ENCODE data around the gene CAMTA1.

CAMTA1 gene

DNA sequence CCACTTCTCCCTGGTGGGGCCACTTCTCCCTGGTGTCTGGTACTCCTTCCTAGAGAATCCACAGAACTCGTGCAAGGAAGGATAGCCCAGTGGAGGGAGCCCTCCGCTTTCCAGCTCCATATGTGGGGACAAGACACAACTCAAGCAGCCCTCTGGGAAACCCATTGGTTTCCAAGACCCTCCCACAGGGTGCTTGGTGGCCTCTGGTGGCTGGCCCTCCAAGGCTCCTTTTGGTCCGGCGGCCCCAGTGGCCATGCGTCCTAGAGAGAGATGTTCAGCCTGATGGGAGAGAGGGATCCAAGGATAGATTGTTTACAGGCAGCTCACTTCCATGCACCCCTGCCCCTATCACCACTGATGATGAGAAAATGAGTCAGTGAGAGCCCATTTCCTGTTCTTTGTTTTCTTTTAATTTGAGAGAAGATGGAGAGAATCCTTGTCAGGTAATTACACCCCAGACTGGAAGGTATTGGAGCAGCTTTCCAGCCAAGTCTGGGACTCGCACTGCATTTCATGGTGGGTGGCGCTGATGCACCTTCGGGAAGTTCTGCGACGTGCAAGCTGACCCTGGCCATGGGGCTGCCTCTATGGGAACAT, 499.7 kb downstream of the CAMTA1 start:
- no peaks in the 10 kb centered on the region for H3K4me1 ChIP-seq (ENCODE audit: control insufficient read depth, insufficient read depth, low read length)
- H3K9ac ChIP-seq (ENCODE audit: low read length in 2 of 2) = no peak overlapping the region
- no peaks in the 10 kb centered on the region for H3K36me3 ChIP-seq (ENCODE audit: control insufficient read depth in 2 of 2, insufficient read depth in 2 of 2, low read length in 2 of 2)
- peaks cover 0 to 4% of the 10 kb centered on the region in 2 donors for H3K9me3 ChIP-seq (ENCODE audit: control insufficient read depth in 2 of 2, low read length in 2 of 2)
- H3K4me3 ChIP-seq (ENCODE audit: low read length in 2 of 2) = no peak overlapping the region
- peaks cover 0 to 2% of the 10 kb centered on the region in 2 donors for H3K27me3 ChIP-seq (ENCODE audit: control insufficient read depth in 1 of 2, insufficient read depth in 2 of 2, low read length in 2 of 2)
- H3K27ac ChIP-seq (ENCODE audit: low read length) = no peak overlapping the region

DNA sequence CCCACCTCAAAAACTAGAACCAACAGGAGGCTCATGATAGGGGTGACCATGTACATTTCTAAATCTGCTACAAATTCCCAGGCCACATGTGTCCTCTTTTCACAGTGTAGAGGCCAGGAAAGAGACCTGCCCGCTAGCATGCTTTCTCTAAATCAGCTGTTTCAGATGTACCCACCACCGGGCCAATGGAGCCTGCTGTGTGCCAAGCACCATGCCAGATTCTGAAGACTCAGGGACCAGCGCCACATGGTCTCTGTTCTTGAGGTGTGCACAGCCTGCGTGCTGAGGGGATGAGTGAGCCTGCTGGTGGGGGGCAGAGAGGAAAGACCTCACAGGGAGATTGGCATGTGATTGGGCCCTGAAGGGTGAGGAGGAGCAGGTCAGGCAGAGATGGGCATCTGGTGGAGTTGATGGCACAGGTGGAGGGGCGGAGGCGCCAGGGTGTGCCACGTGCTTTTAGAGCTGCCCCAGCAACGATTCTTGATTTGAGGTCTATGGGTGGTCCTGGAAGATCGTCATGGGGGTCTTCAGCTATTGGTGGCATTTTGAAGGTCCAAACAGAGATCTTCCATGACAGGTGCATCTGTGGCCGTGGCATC, 500.7 kb downstream of the CAMTA1 start:
- Histone ChIP-seq H3K27ac (ENCODE audit: low read length) (no peak overlapping the region), H3K9me3 (ENCODE audit: control insufficient read depth in 2 of 2, low read length in 2 of 2) (peaks cover 0 to 4% of the 10 kb centered on the region in 2 donors), H3K4me3 (ENCODE audit: low read length in 2 of 2) (no peak overlapping the region), H3K9ac (ENCODE audit: low read length in 2 of 2) (no peak overlapping the region), H3K4me1 (ENCODE audit: control insufficient read depth, insufficient read depth, low read length) (peaks cover 3% of the 10 kb centered on the region), H3K27me3 (ENCODE audit: control insufficient read depth in 1 of 2, insufficient read depth in 2 of 2, low read length in 2 of 2) (peaks cover 0 to 2% of the 10 kb centered on the region in 2 donors), H3K36me3 (ENCODE audit: control insufficient read depth in 2 of 2, insufficient read depth in 2 of 2, low read length in 2 of 2) (no peaks in the 10 kb centered on the region)

GRCh38 chr1:7287013-7287412, 501.8 kb downstream of the CAMTA1 start:
- Histone ChIP-seq H3K27ac (ENCODE audit: low read length) (no peak overlapping the region), H3K36me3 (ENCODE audit: control insufficient read depth in 2 of 2, insufficient read depth in 2 of 2, low read length in 2 of 2) (no peaks in the 10 kb centered on the region), H3K27me3 (ENCODE audit: control insufficient read depth in 1 of 2, insufficient read depth in 2 of 2, low read length in 2 of 2) (peaks cover 0 to 2% of the 10 kb centered on the region in 2 donors), H3K9me3 (ENCODE audit: control insufficient read depth in 2 of 2, low read length in 2 of 2) (peaks cover 0 to 4% of the 10 kb centered on the region in 2 donors), H3K4me1 (ENCODE audit: control insufficient read depth, insufficient read depth, low read length) (peaks cover 13% of the 10 kb centered on the region), H3K4me3 (ENCODE audit: low read length in 2 of 2) (no peak overlapping the region), H3K9ac (ENCODE audit: low read length in 2 of 2) (no peak overlapping the region)

- H3K4me3 ChIP-seq (ENCODE audit: low read length in 2 of 2) = no peak overlapping the region
- H3K27me3 ChIP-seq (ENCODE audit: control insufficient read depth in 1 of 2, insufficient read depth in 2 of 2, low read length in 2 of 2) = peaks cover 0 to 2% of the 10 kb centered on the region in 2 donors
- H3K9ac ChIP-seq (ENCODE audit: low read length in 2 of 2) = no peak overlapping the region
- H3K4me1 ChIP-seq (ENCODE audit: control insufficient read depth, insufficient read depth, low read length) = peaks cover 28% of the 10 kb centered on the region
- no peak overlapping the region for H3K27ac ChIP-seq (ENCODE audit: low read length)
- no peaks in the 10 kb centered on the region for H3K36me3 ChIP-seq (ENCODE audit: control insufficient read depth in 2 of 2, insufficient read depth in 2 of 2, low read length in 2 of 2)
- peaks cover 0 to 4% of the 10 kb centered on the region in 2 donors for H3K9me3 ChIP-seq (ENCODE audit: control insufficient read depth in 2 of 2, low read length in 2 of 2)
These were observed 503.7 kb downstream of the CAMTA1 start for GRCh38 chr1:7288992-7289391.

DNA sequence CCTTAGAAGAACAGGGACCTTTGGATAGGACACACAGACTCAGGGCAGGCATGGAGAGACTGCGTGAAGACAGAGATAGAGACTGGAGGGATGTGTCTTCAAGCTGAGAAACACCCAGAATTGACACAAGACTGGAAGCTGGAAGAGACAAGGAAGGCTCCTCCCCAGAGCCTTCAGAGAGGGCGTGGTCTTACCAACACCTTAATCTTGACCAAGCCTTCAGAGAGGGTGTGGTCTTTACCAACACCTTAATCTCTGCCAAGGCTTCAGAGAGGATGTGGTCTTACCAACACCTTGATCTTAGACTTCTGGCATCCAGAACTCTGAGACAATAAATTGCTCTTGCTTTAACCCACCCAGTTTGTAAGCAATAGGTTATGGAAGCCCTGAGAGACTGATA, 504.4 kb downstream of the CAMTA1 start:
- peaks cover 31% of the 10 kb centered on the region for H3K4me1 ChIP-seq (ENCODE audit: control insufficient read depth, insufficient read depth, low read length)

DNA sequence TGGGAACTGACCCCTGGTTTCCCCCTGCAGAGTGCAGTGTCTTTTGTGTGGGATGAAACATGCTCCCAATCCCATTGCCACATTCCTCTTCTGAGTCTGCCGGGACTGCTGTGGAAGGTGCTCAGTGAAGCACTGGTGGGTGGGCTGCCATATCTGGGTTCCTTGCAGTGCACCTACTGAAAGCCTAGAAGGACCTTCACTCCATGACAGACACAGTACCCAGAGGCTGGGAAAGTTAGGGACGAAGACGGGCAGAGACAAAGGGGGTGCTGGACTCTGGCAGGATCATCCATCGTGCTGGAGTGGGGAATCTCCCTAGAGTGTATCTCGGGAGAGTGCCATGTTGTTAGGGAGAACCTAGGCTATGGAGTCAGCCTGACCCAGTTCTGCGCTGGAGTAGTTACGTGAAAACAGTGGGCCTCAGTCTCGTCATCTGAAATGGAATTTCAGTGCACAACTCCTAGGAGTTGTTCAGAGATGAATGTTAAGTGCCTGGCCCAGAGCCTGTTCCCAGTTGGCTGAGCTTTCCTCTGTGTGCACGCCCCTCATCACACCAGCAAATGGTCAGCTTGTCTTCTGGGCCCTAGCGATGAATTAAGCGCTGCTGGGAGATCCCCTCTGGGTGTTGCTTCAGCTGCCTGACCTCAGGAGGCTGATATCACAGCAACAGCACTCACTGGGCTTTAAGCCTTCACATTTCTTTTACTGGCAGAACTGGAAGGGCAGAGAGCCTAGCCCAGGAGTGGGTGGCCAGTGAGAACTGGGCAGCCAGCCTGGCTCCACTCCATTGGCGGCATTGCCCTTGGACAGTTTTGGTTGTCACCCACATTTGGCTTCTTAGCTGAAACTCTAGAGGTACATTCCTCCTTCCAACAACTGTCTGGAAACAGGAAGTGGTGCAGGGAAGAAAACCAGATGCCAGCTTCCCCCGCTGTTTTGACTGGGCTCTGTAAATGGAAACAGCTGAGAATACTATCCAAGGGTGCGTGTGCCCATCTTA, 506.0 kb downstream of the CAMTA1 start:
- H3K36me3 ChIP-seq (ENCODE audit: control insufficient read depth in 2 of 2, insufficient read depth in 2 of 2, low read length in 2 of 2) = no peaks in the 10 kb centered on the region
- peak overlapping the region; percentile 66 for H3K27ac ChIP-seq (ENCODE audit: low read length)
- H3K4me1 ChIP-seq (ENCODE audit: control insufficient read depth, insufficient read depth, low read length) = peaks cover 31% of the 10 kb centered on the region
- no peak overlapping the region for H3K9ac ChIP-seq (ENCODE audit: low read length in 2 of 2)
- H3K4me3 ChIP-seq (ENCODE audit: low read length in 2 of 2) = peak overlapping the region in 1 of 2 donors; percentile 22
- H3K27me3 ChIP-seq (ENCODE audit: control insufficient read depth in 1 of 2, insufficient read depth in 2 of 2, low read length in 2 of 2) = no peaks in the 10 kb centered on the region
- peaks cover 2 to 6% of the 10 kb centered on the region in 2 donors for H3K9me3 ChIP-seq (ENCODE audit: control insufficient read depth in 2 of 2, low read length in 2 of 2)

More for the DNA sequence above, 504.4 kb downstream of the CAMTA1 start:
- H3K27me3 ChIP-seq (ENCODE audit: control insufficient read depth in 1 of 2, insufficient read depth in 2 of 2, low read length in 2 of 2) = no peaks in the 10 kb centered on the region
- peaks cover 0 to 4% of the 10 kb centered on the region in 2 donors for H3K9me3 ChIP-seq (ENCODE audit: control insufficient read depth in 2 of 2, low read length in 2 of 2)
- H3K4me3 ChIP-seq (ENCODE audit: low read length in 2 of 2) = no peak overlapping the region
- H3K27ac ChIP-seq (ENCODE audit: low read length) = no peak overlapping the region
- H3K9ac ChIP-seq (ENCODE audit: low read length in 2 of 2) = no peak overlapping the region
- H3K36me3 ChIP-seq (ENCODE audit: control insufficient read depth in 2 of 2, insufficient read depth in 2 of 2, low read length in 2 of 2) = no peaks in the 10 kb centered on the region

DNA sequence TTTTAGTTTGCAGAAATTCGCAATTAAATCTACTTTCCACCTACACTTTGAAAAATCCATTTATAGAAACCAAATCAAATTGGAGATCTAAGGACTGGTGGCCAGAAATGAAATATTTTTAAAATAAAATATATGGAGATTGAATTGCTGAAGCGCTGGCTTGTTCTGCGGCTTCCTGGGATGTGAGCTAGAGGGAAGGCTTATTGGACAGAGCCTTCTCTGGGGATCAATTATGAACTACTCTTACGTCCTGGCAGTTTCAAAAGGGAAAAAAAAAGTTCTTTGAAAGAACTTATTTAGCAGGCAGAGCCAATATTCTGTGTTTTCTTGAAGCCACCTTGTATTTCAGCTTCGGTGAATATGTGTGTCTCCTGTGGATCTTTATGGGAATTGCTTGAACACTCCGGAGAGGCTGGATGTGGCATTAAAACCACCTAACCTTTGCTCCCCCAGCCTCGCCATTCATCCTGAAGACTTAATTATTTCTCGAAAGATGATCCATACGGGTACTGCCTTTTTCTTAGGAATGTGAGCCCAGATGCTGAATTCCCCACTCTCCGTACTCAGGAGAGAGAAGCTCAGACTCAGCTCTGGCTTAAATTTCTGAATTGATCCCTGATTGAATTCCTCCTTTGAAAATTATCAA, 506.9 kb downstream of the CAMTA1 start:
- Histone ChIP-seq H3K9me3 (ENCODE audit: control insufficient read depth in 2 of 2, low read length in 2 of 2) (peaks cover 8 to 15% of the 10 kb centered on the region in 2 donors), H3K4me1 (ENCODE audit: control insufficient read depth, insufficient read depth, low read length) (peaks cover 31% of the 10 kb centered on the region), H3K27ac (ENCODE audit: low read length) (no peak overlapping the region), H3K36me3 (ENCODE audit: control insufficient read depth in 2 of 2, insufficient read depth in 2 of 2, low read length in 2 of 2) (no peaks in the 10 kb centered on the region), H3K4me3 (ENCODE audit: low read length in 2 of 2) (no peak overlapping the region), H3K27me3 (ENCODE audit: control insufficient read depth in 1 of 2, insufficient read depth in 2 of 2, low read length in 2 of 2) (no peaks in the 10 kb centered on the region), H3K9ac (ENCODE audit: low read length in 2 of 2) (no peak overlapping the region)

GRCh38 chr1:7292714-7293419, 507.6 kb downstream of the CAMTA1 start:
- Histone ChIP-seq H3K9ac (ENCODE audit: low read length in 2 of 2) (no peak overlapping the region), H3K36me3 (ENCODE audit: control insufficient read depth in 2 of 2, insufficient read depth in 2 of 2, low read length in 2 of 2) (no peaks in the 10 kb centered on the region), H3K27me3 (ENCODE audit: control insufficient read depth in 1 of 2, insufficient read depth in 2 of 2, low read length in 2 of 2) (no peaks in the 10 kb centered on the region), H3K4me1 (ENCODE audit: control insufficient read depth, insufficient read depth, low read length) (peaks cover 31% of the 10 kb centered on the region), H3K4me3 (ENCODE audit: low read length in 2 of 2) (no peak overlapping the region), H3K9me3 (ENCODE audit: control insufficient read depth in 2 of 2, low read length in 2 of 2) (peaks cover 14 to 16% of the 10 kb centered on the region in 2 donors), H3K27ac (ENCODE audit: low read length) (no peak overlapping the region)

DNA sequence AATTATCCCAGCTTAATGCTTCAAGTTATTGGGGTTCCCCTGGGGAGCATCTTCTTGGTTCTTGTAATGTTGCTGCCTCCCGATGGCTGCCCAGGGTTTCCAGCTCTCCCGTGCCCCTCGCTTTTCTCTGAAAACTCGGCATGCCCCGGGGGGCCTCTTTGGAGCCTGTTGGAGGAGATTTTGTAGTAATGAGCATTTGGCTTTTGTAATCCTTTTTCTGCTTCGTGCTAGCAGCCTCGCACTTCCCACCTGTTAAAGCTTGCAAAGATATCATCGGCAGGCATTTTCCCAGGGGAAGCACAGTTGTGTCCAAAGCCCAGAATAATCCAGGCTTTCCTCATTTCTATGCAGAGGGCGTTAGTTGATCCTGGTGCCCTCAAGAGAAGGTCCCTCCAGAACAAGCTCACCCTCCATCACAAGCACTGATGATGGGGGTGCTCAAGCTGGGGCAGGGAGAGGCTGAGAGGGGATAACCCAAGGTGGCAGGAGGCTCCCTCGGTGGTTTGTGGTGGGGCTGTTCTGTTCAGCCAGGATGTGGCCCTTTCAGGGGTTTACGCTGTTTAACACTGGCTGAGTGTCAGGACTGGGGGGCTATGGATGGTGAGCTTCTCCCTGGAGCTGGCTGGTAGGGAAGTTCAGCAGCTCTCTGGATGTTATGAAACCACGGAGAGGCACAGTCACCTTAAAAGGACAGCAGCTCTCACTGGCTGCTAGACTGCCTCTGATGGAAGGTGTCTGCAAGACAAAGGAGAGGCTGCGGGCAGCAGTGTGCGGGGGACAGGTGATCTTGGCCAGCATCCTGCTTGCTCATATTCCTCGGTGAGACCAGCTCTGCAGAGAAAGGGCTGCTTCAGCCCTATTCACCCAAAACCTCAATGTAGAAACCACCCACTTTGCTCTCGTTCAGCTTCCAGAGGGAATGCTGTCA, 508.7 kb downstream of the CAMTA1 start:
- Histone ChIP-seq H3K9me3 (ENCODE audit: control insufficient read depth in 2 of 2, low read length in 2 of 2) (peaks cover 14 to 16% of the 10 kb centered on the region in 2 donors), H3K27ac (ENCODE audit: low read length) (no peak overlapping the region), H3K27me3 (ENCODE audit: control insufficient read depth in 1 of 2, insufficient read depth in 2 of 2, low read length in 2 of 2) (no peaks in the 10 kb centered on the region), H3K9ac (ENCODE audit: low read length in 2 of 2) (no peak overlapping the region), H3K4me3 (ENCODE audit: low read length in 2 of 2) (no peak overlapping the region), H3K36me3 (ENCODE audit: control insufficient read depth in 2 of 2, insufficient read depth in 2 of 2, low read length in 2 of 2) (no peaks in the 10 kb centered on the region), H3K4me1 (ENCODE audit: control insufficient read depth, insufficient read depth, low read length) (peaks cover 39% of the 10 kb centered on the region)
